Measurements from ENCODE around the gene DBNL.
"Not testable (repeated sequence)": the region's sequence is repeated elsewhere in the genome, so short reads cannot be mapped to it uniquely, and the experiment has no call there.

DNA sequence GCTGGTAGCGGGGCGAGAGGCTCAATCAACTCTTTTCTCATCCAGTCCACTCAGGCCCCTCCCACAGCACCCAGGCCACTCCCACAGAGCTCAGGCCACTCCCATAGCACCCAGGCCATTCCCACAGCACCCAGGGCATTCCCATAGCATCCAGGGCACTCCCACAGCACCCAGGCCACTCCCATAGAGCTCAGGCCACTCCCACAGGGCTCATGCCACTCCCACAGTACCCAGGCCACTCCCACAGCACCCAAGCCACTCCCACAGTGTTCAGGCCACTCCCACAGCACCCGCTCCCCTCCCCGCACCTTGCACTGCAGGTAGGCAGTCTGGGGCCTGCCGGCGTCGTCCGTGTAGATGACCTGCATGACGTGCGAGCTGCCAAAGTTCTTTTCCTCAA lies 8.1 kb upstream of the DBNL start:
- not testable (repeated sequence) for TF ChIP-seq POLR2A, EP300 (IDR thresholded peaks at IDR 0.05)
- TF ChIP-seq, protein P1, sequence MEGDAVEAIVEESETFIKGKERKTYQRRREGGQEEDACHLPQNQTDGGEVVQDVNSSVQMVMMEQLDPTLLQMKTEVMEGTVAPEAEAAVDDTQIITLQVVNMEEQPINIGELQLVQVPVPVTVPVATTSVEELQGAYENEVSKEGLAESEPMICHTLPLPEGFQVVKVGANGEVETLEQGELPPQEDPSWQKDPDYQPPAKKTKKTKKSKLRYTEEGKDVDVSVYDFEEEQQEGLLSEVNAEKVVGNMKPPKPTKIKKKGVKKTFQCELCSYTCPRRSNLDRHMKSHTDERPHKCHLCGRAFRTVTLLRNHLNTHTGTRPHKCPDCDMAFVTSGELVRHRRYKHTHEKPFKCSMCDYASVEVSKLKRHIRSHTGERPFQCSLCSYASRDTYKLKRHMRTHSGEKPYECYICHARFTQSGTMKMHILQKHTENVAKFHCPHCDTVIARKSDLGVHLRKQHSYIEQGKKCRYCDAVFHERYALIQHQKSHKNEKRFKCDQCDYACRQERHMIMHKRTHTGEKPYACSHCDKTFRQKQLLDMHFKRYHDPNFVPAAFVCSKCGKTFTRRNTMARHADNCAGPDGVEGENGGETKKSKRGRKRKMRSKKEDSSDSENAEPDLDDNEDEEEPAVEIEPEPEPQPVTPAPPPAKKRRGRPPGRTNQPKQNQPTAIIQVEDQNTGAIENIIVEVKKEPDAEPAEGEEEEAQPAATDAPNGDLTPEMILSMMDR (IDR thresholded peaks at IDR 0.05) = not testable (repeated sequence)
